ENCODE measurements around the gene DOCK7. TPM values are rescaled to one million over a fixed set of nuclear protein-coding genes. Genes with fewer than 3 reads are reported as not detected.

DOCK7 gene
- total and polyA plus RNA-seq, 7 donors: 6.5 to 54.8 (median 32.4) TPM

- no peak for TF ChIP-seq POLR2AphosphoS5 (IDR thresholded peaks at IDR 0.05)
- no peak for TF ChIP-seq CTCF (IDR thresholded peaks at IDR 0.05)
- no peak for TF ChIP-seq POLR2A (IDR thresholded peaks at IDR 0.05)
- TF ChIP-seq EP300 (IDR thresholded peaks at IDR 0.05): no peak
- H3K36me3 ChIP-seq: peaks cover 0 to 48% (median 7%) of the 10 kb centered on the region in 4 donors
- H3K4me1 ChIP-seq: no peaks in the 10 kb centered on the region
- WGBS, 2 donors: 81 to 94% methylated on average over 3 of the region's 3 CpGs
- no peak for DNase-seq
- intact Hi-C loops (cut with DNase I): no loop called here
- H3K9me3 ChIP-seq: no peaks in the 10 kb centered on the region
- no peak overlapping the region for H3K27ac ChIP-seq
- H3K4me3 ChIP-seq: no peak overlapping the region
- no peaks in the 10 kb centered on the region for H3K27me3 ChIP-seq
Measured at GRCh38 chr1:62462370-62462769, 225.8 kb downstream of the DOCK7 start.

- no peaks in the 10 kb centered on the region for H3K4me1 ChIP-seq
- no peak overlapping the region for H3K4me3 ChIP-seq
- H3K36me3 ChIP-seq: peaks cover 0 to 47% (median 3%) of the 10 kb centered on the region in 4 donors
- H3K9me3 ChIP-seq: no peaks in the 10 kb centered on the region
- intact Hi-C loops (cut with DNase I): no loop called here
- 83 to 86% methylated on average over 7 of the region's 7 CpGs for WGBS, 2 donors
- TF ChIP-seq CTCF (IDR thresholded peaks at IDR 0.05) (no peak), POLR2A (IDR thresholded peaks at IDR 0.05) (no peak), EP300 (IDR thresholded peaks at IDR 0.05) (no peak), POLR2AphosphoS5 (IDR thresholded peaks at IDR 0.05) (no peak)
- DNase-seq: no peak
- H3K27ac ChIP-seq: no peak overlapping the region
- no peaks in the 10 kb centered on the region for H3K27me3 ChIP-seq
Measured at GRCh38 chr1:62457955-62458354, 230.2 kb downstream of the DOCK7 start.

GRCh38 chr1:62452951-62453350 is 235.2 kb downstream of the DOCK7 start:
- DNase-seq: no peak
- Histone ChIP-seq H3K36me3 (peaks cover 13 to 81% (median 23%) of the 10 kb centered on the region in 4 donors), H3K27ac (no peak overlapping the region), H3K9me3 (no peaks in the 10 kb centered on the region), H3K4me1 (no peaks in the 10 kb centered on the region), H3K4me3 (no peak overlapping the region), H3K27me3 (no peaks in the 10 kb centered on the region)
- TF ChIP-seq EP300 (IDR thresholded peaks at IDR 0.05) (no peak), POLR2A (IDR thresholded peaks at IDR 0.05) (no peak), CTCF (IDR thresholded peaks at IDR 0.05) (no peak), POLR2AphosphoS5 (IDR thresholded peaks at IDR 0.05) (no peak)
- 95% methylated on average over 1 of the region's 1 CpG for WGBS, 2 donors
- intact Hi-C loops (cut with DNase I): no loop called here

GRCh38 chr1:62450301-62450700 is 237.9 kb downstream of the DOCK7 start:
- WGBS, 2 donors: 78 to 87% methylated on average over 2 of the region's 2 CpGs
- Histone ChIP-seq H3K4me3 (no peak overlapping the region), H3K27me3 (no peaks in the 10 kb centered on the region), H3K36me3 (peaks cover 7 to 94% (median 33%) of the 10 kb centered on the region in 4 donors), H3K9me3 (no peaks in the 10 kb centered on the region), H3K4me1 (no peaks in the 10 kb centered on the region), H3K27ac (no peak overlapping the region)
- intact Hi-C loops (cut with DNase I): no loop called here
- no peak for DNase-seq
- TF ChIP-seq EP300 (IDR thresholded peaks at IDR 0.05): no peak
- no peak for TF ChIP-seq POLR2A (IDR thresholded peaks at IDR 0.05)
- no peak for TF ChIP-seq POLR2AphosphoS5 (IDR thresholded peaks at IDR 0.05)
- no peak for TF ChIP-seq CTCF (IDR thresholded peaks at IDR 0.05)
